Small intestine (tissue), 7 donors: ENCODE data around the gene BMPER. TPM values are rescaled to one million over a fixed set of nuclear protein-coding genes. Genes with fewer than 3 reads are reported as not detected.

Experiments used
- DNase-seq, 2 donors: peaks; one replicate each; pipeline versions ENCODE4 v3.0.0 to v3.0.0-alpha.2; 2013
- FAIRE-seq: peaks from 2 replicates; lab custom pipeline; 2012; peaks lifted over from hg19 to GRCh38; lab: Jason Lieb, UNC
- H3K27ac ChIP-seq, 3 donors: one replicate each; pipeline ENCODE4 v1.5.1; 2013; ENCODE audit warnings: low read length in 2 of 3, mild to moderate bottlenecking in 2 of 3, control low read depth in 1 of 3, inconsistent platforms in 1 of 3, low read depth in 1 of 3, moderate library complexity in 1 of 3
- H3K27me3 ChIP-seq, 3 donors: one replicate each; pipeline ENCODE4 v1.6.1; 2013; ENCODE audit warnings: low read length in 3 of 3, inconsistent platforms in 1 of 3; ENCODE audit not compliant: control insufficient read depth in 3 of 3, insufficient read depth in 3 of 3
- H3K36me3 ChIP-seq, 3 donors: one replicate each; pipeline ENCODE4 v1.6.1; 2013; ENCODE audit warnings: low read length in 3 of 3, inconsistent platforms in 1 of 3, low read depth in 1 of 3, mild to moderate bottlenecking in 1 of 3, moderate library complexity in 1 of 3; ENCODE audit not compliant: control insufficient read depth in 3 of 3, insufficient read depth in 2 of 3
- H3K4me1 ChIP-seq, 3 donors: one replicate each; pipeline ENCODE4 v1.6.1; 2013; ENCODE audit warnings: low read length in 2 of 3, inconsistent platforms in 1 of 3, low read depth in 1 of 3, mild to moderate bottlenecking in 1 of 3, moderate library complexity in 1 of 3; ENCODE audit not compliant: control insufficient read depth in 3 of 3, insufficient read depth in 2 of 3
- H3K4me3 ChIP-seq, 3 donors: one replicate each; pipeline ENCODE4 v1.5.1; 2013; ENCODE audit warnings: low read length in 3 of 3, control low read depth in 1 of 3, inconsistent platforms in 1 of 3, low read depth in 1 of 3, mild to moderate bottlenecking in 1 of 3, moderate library complexity in 1 of 3
- H3K9me3 ChIP-seq, 2 donors: one replicate each; pipeline ENCODE4 v1.6.1; 2013; ENCODE audit warnings: low read depth in 1 of 2, low read length in 1 of 2; ENCODE audit not compliant: control insufficient read depth in 2 of 2, insufficient read depth in 1 of 2
- WGBS, 3 donors: extraction: QIAGEN DNeasy Blood & Tissue Kit; methylation state at CpG; one replicate each; pipeline ENCODE4 v1.1.7; 2013; 5-methylcytosine and 5-hydroxymethylcytosine counted together
- polyA plus RNA-seq, 4 donors: library from polyadenylated mRNA; stranded (reverse) in 3 of 4; unstranded in 1 of 4; fragments of 200-250 nt in 3 of 4; fragments of 120-200 nt in 1 of 4; gene quantifications; one replicate each; pipeline versions ENCODE4 v1.2.1 to v1.2.3, GENCODE V29; 2013
- donor health status: healthy with polysubstance abuse.
- donor health status: control.
- donor health status: control.
- donor health status: Bipolar disorder and iron deficiency.
- donor health status: healthy.

The BMPER gene
- polyA plus RNA-seq, 4 donors: 1.1 to 1.9 (median 1.2) TPM; not detected in 1

DNA sequence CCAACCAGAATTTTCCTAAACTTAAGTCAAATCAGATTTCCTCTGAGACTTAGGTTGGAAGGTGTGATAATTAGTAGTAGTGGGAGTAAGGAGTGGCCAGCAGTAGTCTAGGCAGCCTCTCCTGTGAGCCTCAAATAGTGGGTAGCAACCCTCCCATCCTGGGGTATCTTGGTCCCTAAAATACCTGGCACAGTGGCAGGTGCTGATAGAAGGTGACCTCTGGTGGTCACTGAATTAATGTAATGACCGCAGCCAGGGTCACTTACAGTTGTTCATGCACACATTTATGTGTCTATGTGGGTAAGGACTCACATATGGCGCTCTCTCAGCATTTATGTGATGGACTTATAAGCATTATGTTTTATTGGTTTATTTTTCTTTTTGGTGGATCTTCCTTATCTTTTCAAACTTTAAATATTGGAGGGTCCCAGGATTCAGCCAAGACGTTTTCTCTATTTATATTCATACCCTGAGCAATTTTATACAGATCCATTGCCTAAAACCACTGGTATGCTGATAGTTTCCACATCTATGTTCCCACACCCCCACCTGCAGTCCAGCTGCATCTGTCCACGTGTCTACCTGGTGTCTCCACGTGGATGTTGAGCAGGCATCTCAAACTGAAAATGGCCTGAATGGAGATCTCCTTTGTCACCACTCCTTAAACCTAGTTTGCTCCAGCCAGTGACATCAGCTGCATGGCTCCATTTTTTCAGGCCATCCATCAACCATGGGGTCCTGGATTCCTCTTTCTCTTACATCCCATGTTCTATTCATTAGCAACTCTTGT lies 18.3 kb downstream of the BMPER start:
- 70 to 86% (median 73%) methylated on average over 5 of the region's 5 CpGs for WGBS, 3 donors
- FAIRE-seq (no peak), DNase-seq (no peak)
- H3K4me3 ChIP-seq: no peak overlapping the region
- H3K36me3 ChIP-seq: no peaks in the 10 kb centered on the region
- H3K27me3 ChIP-seq: peaks cover 0 to 10% (median 0%) of the 10 kb centered on the region in 3 donors
- no peaks in the 10 kb centered on the region for H3K4me1 ChIP-seq
- H3K27ac ChIP-seq: peak overlapping the region in 1 of 3 donors; percentile 59
- H3K9me3 ChIP-seq: no peaks in the 10 kb centered on the region

DNA sequence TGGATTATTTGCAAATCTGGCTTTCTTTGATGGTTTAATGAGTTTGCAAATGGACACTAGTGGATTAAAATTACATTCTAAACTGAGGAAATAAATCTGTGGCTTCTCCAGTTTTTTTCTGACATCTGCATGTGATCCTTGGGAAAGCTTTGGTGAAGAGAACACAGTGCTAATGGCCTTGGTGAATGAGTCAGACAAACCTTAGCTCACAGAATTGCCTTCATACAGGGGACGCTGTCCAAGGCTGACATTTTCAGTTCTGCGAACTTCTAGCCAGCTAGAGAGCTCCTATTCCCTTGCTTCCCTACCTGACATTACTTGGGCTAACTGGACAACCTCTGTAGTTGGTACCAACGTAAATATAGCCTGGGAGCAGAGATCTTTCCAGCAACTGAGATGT lies 21.2 kb downstream of the BMPER start:
- no peak overlapping the region for H3K4me3 ChIP-seq
- DNase-seq: no peak
- no peak overlapping the region for H3K27ac ChIP-seq
- peaks cover 0 to 3% (median 0%) of the 10 kb centered on the region in 3 donors for H3K27me3 ChIP-seq
- 63 to 81% (median 75%) methylated on average over 3 of the region's 3 CpGs for WGBS, 3 donors
- no peaks in the 10 kb centered on the region for H3K4me1 ChIP-seq
- H3K9me3 ChIP-seq: no peaks in the 10 kb centered on the region
- H3K36me3 ChIP-seq: no peaks in the 10 kb centered on the region
- FAIRE-seq: no peak

DNA sequence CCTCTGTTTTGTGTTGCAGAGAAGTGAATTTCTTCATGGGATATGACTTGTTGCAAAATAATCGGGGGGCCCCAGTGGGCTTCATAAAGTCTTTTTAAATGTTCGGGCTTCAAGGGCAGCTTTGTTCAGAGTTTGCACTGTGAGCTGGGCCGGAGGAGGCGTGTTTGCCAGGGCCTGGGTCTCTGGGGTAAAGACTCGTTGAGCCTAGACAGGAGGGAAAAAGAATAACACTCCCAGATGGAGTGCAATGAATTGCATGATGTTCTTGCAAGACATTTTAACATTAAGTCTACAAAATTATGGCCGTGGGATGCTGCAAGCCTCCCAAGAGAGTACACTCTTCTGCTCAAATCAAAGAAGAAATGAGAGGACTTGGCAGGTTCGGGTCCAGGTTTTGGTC lies 23.6 kb downstream of the BMPER start:
- no peak for DNase-seq
- H3K9me3 ChIP-seq: no peaks in the 10 kb centered on the region
- no peak overlapping the region for H3K4me3 ChIP-seq
- no peaks in the 10 kb centered on the region for H3K36me3 ChIP-seq
- H3K4me1 ChIP-seq: peaks cover 0 to 3% (median 0%) of the 10 kb centered on the region in 3 donors
- no peak for FAIRE-seq
- H3K27ac ChIP-seq: no peak overlapping the region
- 82 to 86% (median 84%) methylated on average over 7 of the region's 7 CpGs for WGBS, 3 donors
- H3K27me3 ChIP-seq: peaks cover 0 to 4% (median 0%) of the 10 kb centered on the region in 3 donors

- Histone ChIP-seq H3K4me1 (peaks cover 0 to 3% (median 0%) of the 10 kb centered on the region in 3 donors), H3K9me3 (no peaks in the 10 kb centered on the region), H3K27ac (no peak overlapping the region), H3K36me3 (no peaks in the 10 kb centered on the region), H3K4me3 (no peak overlapping the region), H3K27me3 (peaks cover 0 to 4% (median 0%) of the 10 kb centered on the region in 3 donors)
- WGBS, 3 donors: 62 to 66% (median 66%) methylated on average over 5 of the region's 5 CpGs
- FAIRE-seq (no peak), DNase-seq (no peak)
These were observed 26.9 kb downstream of the BMPER start for GRCh38 chr7:33932221-33932620.

GRCh38 chr7:33932832-33933468 lies 27.6 kb downstream of the BMPER start:
- 16 to 19% (median 18%) methylated on average over 15 of the region's 15 CpGs for WGBS, 3 donors
- no peak overlapping the region for H3K27ac ChIP-seq
- DNase-seq (peak; percentile 68 to 78), FAIRE-seq (no peak)
- no peaks in the 10 kb centered on the region for H3K9me3 ChIP-seq
- peaks cover 0 to 4% (median 0%) of the 10 kb centered on the region in 3 donors for H3K27me3 ChIP-seq
- H3K4me3 ChIP-seq: no peak overlapping the region
- peaks cover 0 to 3% (median 0%) of the 10 kb centered on the region in 3 donors for H3K4me1 ChIP-seq
- H3K36me3 ChIP-seq: no peaks in the 10 kb centered on the region

DNA sequence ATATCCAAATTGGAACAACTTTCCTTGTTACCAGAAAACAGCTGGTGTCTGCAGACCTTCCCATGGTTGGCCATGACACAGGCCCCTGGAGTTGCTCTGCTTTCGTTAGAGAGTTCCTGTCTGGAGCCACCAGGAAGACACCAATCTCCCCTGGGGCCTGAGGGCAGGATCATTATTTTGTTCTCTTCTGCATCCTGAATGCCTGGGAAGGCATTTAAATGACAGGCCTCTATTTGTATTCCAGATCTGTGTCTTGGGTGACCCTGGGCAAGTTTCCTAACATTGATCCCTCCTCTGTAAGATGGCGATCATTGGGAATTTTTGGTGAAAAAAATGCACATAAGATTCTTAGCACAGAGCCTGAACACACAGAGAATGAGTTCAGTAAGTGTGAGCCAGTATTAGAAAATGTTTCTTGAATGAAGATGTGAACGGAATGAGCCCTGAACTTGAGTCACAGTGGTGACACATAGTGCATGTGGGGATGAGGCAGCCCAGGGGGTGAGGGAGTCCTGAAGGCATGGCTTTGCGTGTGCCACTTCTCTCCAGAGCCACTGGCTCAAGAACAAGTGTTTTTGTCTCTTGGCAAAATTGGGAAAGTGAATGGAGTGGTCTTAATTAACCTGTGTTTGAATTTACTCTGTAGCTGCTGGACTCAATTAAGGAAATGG lies 28.4 kb downstream of the BMPER start:
- Histone ChIP-seq H3K36me3 (no peaks in the 10 kb centered on the region), H3K27ac (no peak overlapping the region), H3K4me3 (no peak overlapping the region), H3K9me3 (no peaks in the 10 kb centered on the region), H3K27me3 (peaks cover 0 to 4% (median 0%) of the 10 kb centered on the region in 3 donors), H3K4me1 (peaks cover 0 to 3% (median 0%) of the 10 kb centered on the region in 3 donors)
- DNase-seq (peak in 1 of 2 donors; percentile 2), FAIRE-seq (no peak)
- 76 to 87% (median 84%) methylated on average over 4 of the region's 4 CpGs for WGBS, 3 donors

DNA sequence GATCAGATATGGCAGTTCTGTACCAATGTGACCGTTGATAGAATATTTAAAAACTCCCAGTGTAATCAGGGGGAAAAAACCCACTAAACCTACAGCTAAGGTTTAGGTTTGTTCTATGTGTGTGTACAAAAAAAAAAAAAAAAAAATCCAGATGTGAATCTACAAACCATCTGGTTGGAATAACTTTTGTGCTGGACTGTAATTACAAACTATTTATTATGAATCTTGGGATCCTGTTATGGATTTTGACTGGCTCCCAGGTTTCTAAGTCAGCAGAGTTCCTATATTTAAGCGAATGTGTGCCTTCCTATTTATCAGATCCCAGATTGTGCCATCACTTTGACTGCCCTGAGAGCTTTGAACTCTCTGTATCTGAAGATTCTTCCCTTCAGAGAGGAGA lies 29.1 kb downstream of the BMPER start:
- H3K27ac ChIP-seq: no peak overlapping the region
- peaks cover 0 to 4% (median 0%) of the 10 kb centered on the region in 3 donors for H3K27me3 ChIP-seq
- H3K36me3 ChIP-seq: no peaks in the 10 kb centered on the region
- H3K4me3 ChIP-seq: no peak overlapping the region
- H3K9me3 ChIP-seq: no peaks in the 10 kb centered on the region
- no peak for FAIRE-seq
- H3K4me1 ChIP-seq: peaks cover 0 to 3% (median 0%) of the 10 kb centered on the region in 3 donors
- WGBS, 3 donors: 75 to 86% (median 85%) methylated on average over 2 of the region's 2 CpGs
- no peak for DNase-seq

GRCh38 chr7:33936503-33936902 lies 31.2 kb downstream of the BMPER start:
- no peak overlapping the region for H3K4me3 ChIP-seq
- 81 to 92% (median 89%) methylated on average over 5 of the region's 5 CpGs for WGBS, 3 donors

More at GRCh38 chr7:33936503-33936902, 31.2 kb downstream of the BMPER start:
- Histone ChIP-seq H3K36me3 (no peaks in the 10 kb centered on the region), H3K4me1 (peaks cover 0 to 3% (median 0%) of the 10 kb centered on the region in 3 donors), H3K27ac (no peak overlapping the region), H3K27me3 (peaks cover 0 to 4% (median 0%) of the 10 kb centered on the region in 3 donors), H3K9me3 (no peaks in the 10 kb centered on the region)
- DNase-seq: no peak
- no peak for FAIRE-seq
